SK-N-SH (cell line): Measurements from ENCODE around the gene PTCSC3. TPM values are rescaled to one million over a fixed set of nuclear protein-coding genes. Genes with fewer than 3 reads are reported as not detected.

Experiments used
- CTCF ChIA-PET: fragments of 300-600, 350-600 bp; formaldehyde crosslinking; extraction: SDS; loops from one replicate; lab custom pipeline; 2021; lab: Yijun Ruan, JAX
- POLR2A ChIA-PET: fragments of 350-600 bp; sonication (Branson Sonifier 250); formaldehyde crosslinking; extraction: SDS; loops from one replicate; lab custom pipeline; 2020; ENCODE audit warnings: antibody characterized with exemption, inconsistent platforms; lab: Yijun Ruan, JAX
- DNase-seq: peaks from one replicate; pipeline ENCODE4 v3.0.0; 2012
- H2AFZ ChIP-seq: fragments of 200-600 bp; sonication (generic); 2 replicates; pipeline ENCODE4 v1.8.1; 2016; ENCODE audit warnings: antibody characterized with exemption, mild to moderate bottlenecking, low read depth
- H3F3A ChIP-seq: fragments of 200-600 bp; sonication (generic); replicated peaks from 2 replicates; pipeline ENCODE3; 2016; ENCODE audit warnings: antibody characterized with exemption, mild to moderate bottlenecking; ENCODE audit not compliant: insufficient read depth
- H3K27ac ChIP-seq, 2 experiments: fragments of 200-500 bp in 1 of 2; fragments of 200-600 bp in 1 of 2; sonication (Bioruptor generic) in 1 of 2; sonication (generic), shearing (Covaris generic) in 1 of 2; 2 replicates each; pipeline versions ENCODE4 v1.5.1 to v1.6.1; 2014 to 2016; ENCODE audit warnings: low read depth in 2 of 2, inconsistent platforms in 1 of 2, low read length in 1 of 2, mild to moderate bottlenecking in 1 of 2, mixed read lengths in 1 of 2
- H3K27me3 ChIP-seq: fragments of 200-600 bp; sonication (generic), shearing (Covaris generic); 2 replicates; pipeline ENCODE4 v1.6.1; 2016; ENCODE audit warnings: mixed run types; ENCODE audit not compliant: insufficient read depth
- H3K36me3 ChIP-seq, 2 experiments: fragments of 200-500 bp in 1 of 2; fragments of 200-600 bp in 1 of 2; sonication (Bioruptor generic) in 1 of 2; sonication (generic) in 1 of 2; replicated peaks in 1 of 2; 2 replicates each; pipeline versions ENCODE3 to v1.5.1; 2014 to 2016; ENCODE audit warnings: low read length in 1 of 2, mild to moderate bottlenecking in 1 of 2; ENCODE audit not compliant: insufficient read depth in 2 of 2, control insufficient read depth in 1 of 2
- H3K4me1 ChIP-seq, 2 experiments: fragments of 200-500 bp in 1 of 2; fragments of 200-600 bp in 1 of 2; sonication (Bioruptor generic) in 1 of 2; sonication (generic), shearing (Covaris generic) in 1 of 2; 2 replicates each; pipeline versions ENCODE4 v1.5.1 to v1.6.1; 2014 to 2016; ENCODE audit warnings: low read depth in 1 of 2, low read length in 1 of 2, mixed run types in 1 of 2; ENCODE audit not compliant: insufficient read depth in 2 of 2, control insufficient read depth in 1 of 2
- H3K4me2 ChIP-seq: fragments of 200-600 bp; sonication (generic), shearing (Covaris generic); 2 replicates; pipeline ENCODE4 v1.6.1; 2017; ENCODE audit warnings: mixed run types
- H3K4me3 ChIP-seq, 2 experiments: fragments of 200-500 bp in 1 of 2; fragments of 200-600 bp in 1 of 2; sonication (Bioruptor generic) in 1 of 2; sonication (generic), shearing (Covaris generic) in 1 of 2; 2 replicates each; pipeline versions ENCODE4 v1.5.1 to v1.8.1; 2014 to 2016; ENCODE audit warnings: low read depth in 2 of 2, inconsistent platforms in 1 of 2, low read length in 1 of 2, mild to moderate bottlenecking in 1 of 2, mixed read lengths in 1 of 2, moderate library complexity in 1 of 2
- H3K79me2 ChIP-seq: fragments of 200-600 bp; sonication (generic); 2 replicates; pipeline ENCODE4 v1.8.1; 2017; ENCODE audit warnings: mild to moderate bottlenecking; ENCODE audit not compliant: insufficient read depth
- H3K9ac ChIP-seq: fragments of 200-600 bp; sonication (generic); 2 replicates; pipeline ENCODE4 v1.6.1; 2017; ENCODE audit warnings: mixed run types
- H3K9me2 ChIP-seq: fragments of 200-600 bp; sonication (generic); 2 replicates; pipeline ENCODE4 v1.6.1; 2017; ENCODE audit warnings: mixed run types
- H3K9me3 ChIP-seq: fragments of 200-600 bp; sonication (generic); 2 replicates; pipeline ENCODE4 v1.6.1; 2017; ENCODE audit warnings: mixed run types, mild to moderate bottlenecking, moderate library complexity
- H4K20me1 ChIP-seq: fragments of 200-600 bp; sonication (generic); 2 replicates; pipeline ENCODE4 v1.6.1; 2017; ENCODE audit warnings: mild to moderate bottlenecking, mixed run types; ENCODE audit not compliant: insufficient read depth
- ELF1 ChIP-seq: IDR thresholded peaks from 2 replicates; pipeline ENCODE4 v1.4.0; 2012
- EP300 ChIP-seq, 2 experiments: IDR thresholded peaks; 2 replicates each; pipeline versions ENCODE4 v1.4.0 to v1.6.1; 2012; ENCODE audit warnings: borderline replicate concordance in 1 of 2, low read depth in 1 of 2, low read length in 1 of 2
- EZH2phosphoT487 ChIP-seq: fragments of 200-600 bp; sonication (generic); IDR thresholded peaks from 2 replicates; pipeline ENCODE4 v1.6.1; 2017; ENCODE audit warnings: low read depth, mixed run types, mild to moderate bottlenecking, antibody characterized with exemption, moderate library complexity, borderline replicate concordance
- FOSL2 ChIP-seq: IDR thresholded peaks from 2 replicates; pipeline ENCODE4 v1.4.0; 2012; ENCODE audit warnings: low read depth, mild to moderate bottlenecking, moderate library complexity, borderline replicate concordance
- GABPA ChIP-seq: IDR thresholded peaks from 2 replicates; pipeline ENCODE4 v1.4.0; 2012; ENCODE audit warnings: low read depth, mild to moderate bottlenecking
- GATA2 ChIP-seq: sonication (generic); formaldehyde crosslinking; IDR thresholded peaks from 2 replicates; pipeline ENCODE4 v1.5.0; 2020; ENCODE audit warnings: mild to moderate bottlenecking, missing genetic modification reagents
- IRF3 ChIP-seq: fragments of 150-350 bp; IDR thresholded peaks from 2 replicates; pipeline ENCODE4 v1.6.1; 2016; ENCODE audit warnings: mild to moderate bottlenecking, low read depth, low read length
- JUND ChIP-seq: IDR thresholded peaks from 2 replicates; pipeline ENCODE4 v1.4.0; 2012
- MAX ChIP-seq: IDR thresholded peaks from 2 replicates; pipeline ENCODE4 v1.4.0; 2012; ENCODE audit warnings: low read depth
- MEF2A ChIP-seq: IDR thresholded peaks from 2 replicates; pipeline ENCODE4 v1.4.0; 2012; ENCODE audit warnings: low read depth, borderline replicate concordance
- MXI1 ChIP-seq: IDR thresholded peaks from 2 replicates; pipeline ENCODE4 v1.6.1; 2012; ENCODE audit warnings: mild to moderate bottlenecking, low read depth, low read length, improper control_type of control experiment
- NFIC ChIP-seq: IDR thresholded peaks from 2 replicates; pipeline ENCODE4 v1.4.0; 2012; ENCODE audit warnings: borderline replicate concordance
- POLR2AphosphoS5 ChIP-seq: IDR thresholded peaks from 2 replicates; pipeline ENCODE4 v1.6.1; 2012; ENCODE audit warnings: low read depth, low read length
- RAD21 ChIP-seq: IDR thresholded peaks from 2 replicates; pipeline ENCODE4 v1.6.1; 2012; ENCODE audit warnings: mild to moderate bottlenecking, low read length
- RCOR1 ChIP-seq: fragments of 150-350 bp; IDR thresholded peaks from 2 replicates; pipeline ENCODE4 v1.6.1; 2017; ENCODE audit warnings: antibody characterized with exemption, low read length
- RFX5 ChIP-seq: IDR thresholded peaks from 2 replicates; pipeline ENCODE4 v1.6.1; 2012; ENCODE audit warnings: mild to moderate bottlenecking, improper control_type of control experiment, low read length
- SIN3A ChIP-seq: IDR thresholded peaks from 2 replicates; pipeline ENCODE4 v1.6.1; 2012; ENCODE audit warnings: low read depth, mild to moderate bottlenecking, low read length, moderate library complexity, borderline replicate concordance
- SMC3 ChIP-seq: IDR thresholded peaks from 2 replicates; pipeline ENCODE4 v1.6.1; 2012; ENCODE audit warnings: low read depth, low read length, improper control_type of control experiment
- TAF1 ChIP-seq: IDR thresholded peaks from 2 replicates; pipeline ENCODE4 v1.6.1; 2012; ENCODE audit warnings: low read depth, mild to moderate bottlenecking, low read length, moderate library complexity, borderline replicate concordance
- TCF12 ChIP-seq: IDR thresholded peaks from 2 replicates; pipeline ENCODE4 v1.4.0; 2012
- YY1 ChIP-seq: IDR thresholded peaks from 2 replicates; pipeline ENCODE4 v1.4.0; 2012; ENCODE audit warnings: low read depth, mild to moderate bottlenecking
- WGBS: methylation state at CpG from one replicate; pipeline ENCODE4 v1.1.6; 2017; ENCODE audit warnings: low lambda C conversion rate; 5-methylcytosine and 5-hydroxymethylcytosine counted together
- polyA plus RNA-seq, 3 experiments: library from polyadenylated mRNA; depleted of rRNA; stranded (reverse); fragments of >200 nt; gene quantifications; 2 replicates each; pipeline ENCODE4 v1.2.3, GENCODE V29; 2012
- TF ChIP-seq, protein P1 (sequence below): IDR thresholded peaks from 2 replicates; pipeline ENCODE4 v1.6.1; 2012; ENCODE audit warnings: mild to moderate bottlenecking, low read depth, low read length, moderate library complexity
- TF ChIP-seq, protein P2 (sequence below): IDR thresholded peaks from 2 replicates; pipeline ENCODE4; 2012
- TF ChIP-seq, protein P3 (sequence below): fragments of 200-600 bp; sonication (generic); IDR thresholded peaks from 2 replicates; pipeline ENCODE4 v1.6.1; 2017; ENCODE audit warnings: antibody characterized with exemption, mild to moderate bottlenecking, moderate library complexity

Gene PTCSC3
- polyA plus RNA-seq, 1 of the 3 experiments (the other 2 are of a cell fraction), result not detected

DNA sequence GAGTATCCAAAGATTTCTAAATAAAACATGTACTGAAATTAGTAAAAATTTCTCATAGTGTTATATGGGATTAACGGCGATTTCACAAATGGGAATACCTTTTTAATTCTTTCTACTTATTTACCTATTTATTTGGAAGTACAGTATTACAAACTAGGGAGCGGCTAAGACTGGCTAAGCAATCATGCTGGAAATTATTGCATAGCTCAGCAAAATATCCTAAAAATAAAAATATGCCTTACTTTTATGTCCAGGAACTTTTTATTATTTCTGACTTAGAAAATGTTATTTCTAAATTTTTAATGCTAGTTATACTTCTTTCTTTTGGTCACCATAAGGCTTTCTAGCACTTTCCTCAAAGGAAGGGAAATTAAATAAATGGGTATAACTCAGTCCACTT is 36.5 kb upstream of the PTCSC3 start:
- Histone ChIP-seq H2AFZ (no peak overlapping the region), H3K4me3 (no peak overlapping the region), H3K4me2 (no peak overlapping the region), H3K9ac (no peak overlapping the region)
- TF ChIP-seq MXI1 (no peak), TAF1 (no peak), MAX (no peak), GABPA (no peak), YY1 (no peak), RFX5 (no peak), EP300 (IDR thresholded peaks at IDR 0.05; ENCODE audit: borderline replicate concordance in 1 of 2, low read depth in 1 of 2, low read length in 1 of 2) (no peak), FOSL2 (no peak), NFIC (no peak), RCOR1 (no peak), IRF3 (no peak), POLR2AphosphoS5 (no peak), SIN3A (no peak), MEF2A (no peak), JUND (no peak), TCF12 (no peak), SMC3 (no peak)
- TF ChIP-seq, all 33 proteins: peak for 0
- H3F3A ChIP-seq, result no peaks in the 10 kb centered on the region
- no peak overlapping the region for H3K27ac ChIP-seq
- POLR2A ChIA-PET, result no interaction called here
- no peaks in the 10 kb centered on the region for H3K36me3 ChIP-seq
- no peak for DNase-seq
- CTCF ChIA-PET, result no interaction called here
- no peaks in the 10 kb centered on the region for H3K9me2 ChIP-seq
- H3K4me1 ChIP-seq, result no peaks in the 10 kb centered on the region
- peaks cover 16% of the 10 kb centered on the region; the same call in 1 of the 2 replicates for H3K27me3 ChIP-seq
- H3K9me3 ChIP-seq, result no peaks in the 10 kb centered on the region
- H4K20me1 ChIP-seq, result no peaks in the 10 kb centered on the region
- H3K79me2 ChIP-seq, result no peaks in the 10 kb centered on the region
- 54% methylated on average over 3 of the region's 3 CpGs for whole genome bisulfite sequencing

GRCh38 chr14:36212577-36212976 is 36.1 kb upstream of the PTCSC3 start:
- Histone ChIP-seq H3K27ac (no peak overlapping the region), H3K36me3 (no peaks in the 10 kb centered on the region), H3K9me2 (no peaks in the 10 kb centered on the region), H2AFZ (no peak overlapping the region), H3K9me3 (no peaks in the 10 kb centered on the region), H3K27me3 (peaks cover 16% of the 10 kb centered on the region; the same call in 1 of the 2 replicates), H3K9ac (no peak overlapping the region), H3K4me3 (no peak overlapping the region), H3F3A (no peaks in the 10 kb centered on the region), H3K79me2 (no peaks in the 10 kb centered on the region), H3K4me1 (no peaks in the 10 kb centered on the region), H4K20me1 (no peaks in the 10 kb centered on the region), H3K4me2 (no peak overlapping the region)
- ChIA-PET POLR2A (no interaction called here), CTCF (no interaction called here)
- no peak for DNase-seq
- WGBS, result 7% methylated on average over 1 of the region's 1 CpG
- TF ChIP-seq GABPA (no peak), GATA2 (no peak), ELF1 (no peak), RAD21 (no peak), EZH2phosphoT487 (no peak), RCOR1 (no peak), POLR2AphosphoS5 (no peak)
- TF ChIP-seq, protein P1, sequence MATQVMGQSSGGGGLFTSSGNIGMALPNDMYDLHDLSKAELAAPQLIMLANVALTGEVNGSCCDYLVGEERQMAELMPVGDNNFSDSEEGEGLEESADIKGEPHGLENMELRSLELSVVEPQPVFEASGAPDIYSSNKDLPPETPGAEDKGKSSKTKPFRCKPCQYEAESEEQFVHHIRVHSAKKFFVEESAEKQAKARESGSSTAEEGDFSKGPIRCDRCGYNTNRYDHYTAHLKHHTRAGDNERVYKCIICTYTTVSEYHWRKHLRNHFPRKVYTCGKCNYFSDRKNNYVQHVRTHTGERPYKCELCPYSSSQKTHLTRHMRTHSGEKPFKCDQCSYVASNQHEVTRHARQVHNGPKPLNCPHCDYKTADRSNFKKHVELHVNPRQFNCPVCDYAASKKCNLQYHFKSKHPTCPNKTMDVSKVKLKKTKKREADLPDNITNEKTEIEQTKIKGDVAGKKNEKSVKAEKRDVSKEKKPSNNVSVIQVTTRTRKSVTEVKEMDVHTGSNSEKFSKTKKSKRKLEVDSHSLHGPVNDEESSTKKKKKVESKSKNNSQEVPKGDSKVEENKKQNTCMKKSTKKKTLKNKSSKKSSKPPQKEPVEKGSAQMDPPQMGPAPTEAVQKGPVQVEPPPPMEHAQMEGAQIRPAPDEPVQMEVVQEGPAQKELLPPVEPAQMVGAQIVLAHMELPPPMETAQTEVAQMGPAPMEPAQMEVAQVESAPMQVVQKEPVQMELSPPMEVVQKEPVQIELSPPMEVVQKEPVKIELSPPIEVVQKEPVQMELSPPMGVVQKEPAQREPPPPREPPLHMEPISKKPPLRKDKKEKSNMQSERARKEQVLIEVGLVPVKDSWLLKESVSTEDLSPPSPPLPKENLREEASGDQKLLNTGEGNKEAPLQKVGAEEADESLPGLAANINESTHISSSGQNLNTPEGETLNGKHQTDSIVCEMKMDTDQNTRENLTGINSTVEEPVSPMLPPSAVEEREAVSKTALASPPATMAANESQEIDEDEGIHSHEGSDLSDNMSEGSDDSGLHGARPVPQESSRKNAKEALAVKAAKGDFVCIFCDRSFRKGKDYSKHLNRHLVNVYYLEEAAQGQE, result no peak
- TF ChIP-seq, protein P2, sequence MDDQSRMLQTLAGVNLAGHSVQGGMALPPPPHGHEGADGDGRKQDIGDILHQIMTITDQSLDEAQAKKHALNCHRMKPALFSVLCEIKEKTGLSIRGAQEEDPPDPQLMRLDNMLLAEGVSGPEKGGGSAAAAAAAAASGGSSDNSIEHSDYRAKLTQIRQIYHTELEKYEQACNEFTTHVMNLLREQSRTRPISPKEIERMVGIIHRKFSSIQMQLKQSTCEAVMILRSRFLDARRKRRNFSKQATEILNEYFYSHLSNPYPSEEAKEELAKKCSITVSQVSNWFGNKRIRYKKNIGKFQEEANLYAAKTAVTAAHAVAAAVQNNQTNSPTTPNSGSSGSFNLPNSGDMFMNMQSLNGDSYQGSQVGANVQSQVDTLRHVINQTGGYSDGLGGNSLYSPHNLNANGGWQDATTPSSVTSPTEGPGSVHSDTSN, result no peak
- TF ChIP-seq, protein P3, sequence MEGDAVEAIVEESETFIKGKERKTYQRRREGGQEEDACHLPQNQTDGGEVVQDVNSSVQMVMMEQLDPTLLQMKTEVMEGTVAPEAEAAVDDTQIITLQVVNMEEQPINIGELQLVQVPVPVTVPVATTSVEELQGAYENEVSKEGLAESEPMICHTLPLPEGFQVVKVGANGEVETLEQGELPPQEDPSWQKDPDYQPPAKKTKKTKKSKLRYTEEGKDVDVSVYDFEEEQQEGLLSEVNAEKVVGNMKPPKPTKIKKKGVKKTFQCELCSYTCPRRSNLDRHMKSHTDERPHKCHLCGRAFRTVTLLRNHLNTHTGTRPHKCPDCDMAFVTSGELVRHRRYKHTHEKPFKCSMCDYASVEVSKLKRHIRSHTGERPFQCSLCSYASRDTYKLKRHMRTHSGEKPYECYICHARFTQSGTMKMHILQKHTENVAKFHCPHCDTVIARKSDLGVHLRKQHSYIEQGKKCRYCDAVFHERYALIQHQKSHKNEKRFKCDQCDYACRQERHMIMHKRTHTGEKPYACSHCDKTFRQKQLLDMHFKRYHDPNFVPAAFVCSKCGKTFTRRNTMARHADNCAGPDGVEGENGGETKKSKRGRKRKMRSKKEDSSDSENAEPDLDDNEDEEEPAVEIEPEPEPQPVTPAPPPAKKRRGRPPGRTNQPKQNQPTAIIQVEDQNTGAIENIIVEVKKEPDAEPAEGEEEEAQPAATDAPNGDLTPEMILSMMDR, result no peak
